OCI-M1 (cell line): ENCODE results near the gene BFSP1.
A peak's percentile ranks its signal among the peaks of the same experiment; 100 is the strongest.

ENCODE experiments used
- DNase-seq: peaks from one replicate; lab custom pipeline; 2025; lab: John Stamatoyannopoulos, UW

BFSP1 gene

GRCh38 chr20:17557675-17558006, 26.5 kb upstream of the BFSP1 start:
- no peak for DNase-seq

DNA sequence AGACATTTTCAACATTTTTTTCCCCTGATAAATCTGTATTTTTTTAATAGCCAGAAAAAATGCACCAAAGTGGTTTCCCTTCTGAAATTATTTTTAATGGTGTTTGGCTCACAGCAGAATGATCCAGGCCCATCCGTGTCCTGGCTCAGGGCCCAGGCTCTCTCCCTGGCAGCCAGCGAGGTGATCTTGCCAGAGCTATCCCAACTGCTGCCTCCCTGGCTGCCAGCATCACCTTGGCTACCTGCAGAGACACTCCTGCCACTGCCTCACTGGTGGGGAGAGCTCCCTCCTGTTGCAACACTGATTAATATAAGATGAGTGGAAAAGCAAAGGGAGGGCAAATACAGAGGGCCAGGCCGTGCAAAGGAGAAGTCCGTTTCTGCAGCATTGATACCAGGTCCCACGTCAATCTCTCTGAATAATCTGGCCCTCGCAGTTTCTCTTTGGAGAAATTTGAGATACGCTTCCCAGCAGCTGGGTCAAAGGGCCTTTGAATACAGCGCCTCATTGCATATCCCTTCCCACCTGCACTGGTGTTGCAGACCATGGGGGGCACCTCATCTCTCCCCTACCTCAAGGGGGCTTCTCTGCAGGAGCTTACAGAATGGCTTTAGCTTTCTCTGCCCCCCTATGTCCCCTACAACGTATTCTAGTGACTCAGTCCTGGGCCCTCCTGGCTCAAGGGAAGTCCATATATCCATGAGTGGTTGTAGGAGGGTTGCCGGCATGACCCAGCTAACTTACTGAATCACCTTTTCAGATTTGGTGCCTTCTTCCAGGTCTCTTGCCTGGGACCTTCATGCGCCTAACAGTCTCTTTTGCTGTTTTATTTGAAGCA, 25.9 kb upstream of the BFSP1 start:
- no peak for DNase-seq

DNA sequence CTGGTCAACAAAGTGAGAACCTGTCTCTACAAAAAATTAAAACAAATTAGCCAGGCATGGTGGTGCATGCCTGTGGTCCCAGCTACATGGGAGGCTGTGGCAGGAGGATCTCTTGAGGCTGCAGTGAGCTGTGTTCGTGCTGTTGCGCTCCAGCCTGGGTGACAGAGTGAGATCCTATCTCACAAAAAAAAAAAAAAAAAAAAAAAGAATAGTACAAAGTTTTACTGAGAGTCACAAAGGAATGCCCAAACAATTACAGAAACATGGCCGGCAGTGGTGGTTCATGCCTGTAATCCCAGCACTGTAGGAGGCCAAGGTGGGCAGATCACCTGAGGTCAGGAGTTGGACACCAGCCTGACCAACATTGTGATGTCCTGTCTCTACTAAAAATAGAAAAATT, 23.9 kb upstream of the BFSP1 start:
- DNase-seq, result no peak

DNA sequence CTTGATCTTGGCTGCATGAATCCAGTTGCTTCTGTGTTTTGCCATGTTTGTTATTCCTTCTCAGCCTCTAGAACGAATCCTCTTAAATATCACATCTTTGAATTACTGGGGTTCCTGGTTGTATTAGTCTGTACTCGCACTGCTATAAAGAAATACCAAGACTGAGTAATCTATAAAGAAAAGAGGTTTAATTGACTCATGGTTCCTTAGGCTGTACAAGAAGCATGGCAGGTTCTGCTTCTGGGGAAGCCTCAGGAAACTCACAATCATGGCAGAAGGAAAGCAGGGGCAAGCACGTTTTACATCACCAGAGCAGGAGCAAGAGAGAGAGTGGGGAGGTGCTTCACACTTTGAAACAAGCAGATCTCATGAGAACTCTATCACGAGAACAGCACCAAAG, 18.0 kb upstream of the BFSP1 start:
- DNase-seq, result no peak

DNA sequence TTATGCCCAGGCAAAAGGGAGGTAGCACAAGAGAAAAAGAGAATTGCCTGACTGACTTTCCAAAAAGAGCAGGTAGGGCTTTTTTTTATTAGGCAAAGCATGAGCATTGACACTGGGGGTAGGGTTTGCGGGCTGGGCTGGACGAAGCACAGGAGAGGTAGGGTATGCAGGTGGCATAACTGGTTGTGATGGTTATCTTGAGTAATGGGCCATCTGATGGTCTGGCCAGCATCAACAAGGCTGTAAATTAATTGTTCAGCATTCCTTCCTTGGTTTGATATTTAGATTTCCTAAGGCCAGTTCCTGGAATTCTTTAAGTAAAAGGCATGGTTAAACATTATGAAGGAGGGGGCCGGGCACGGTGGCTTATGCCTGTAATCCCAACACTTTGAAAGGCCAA, 13.9 kb upstream of the BFSP1 start:
- no peak for DNase-seq

- DNase-seq, result no peak
These were observed 12.5 kb upstream of the BFSP1 start for GRCh38 chr20:17543531-17544131.

DNA sequence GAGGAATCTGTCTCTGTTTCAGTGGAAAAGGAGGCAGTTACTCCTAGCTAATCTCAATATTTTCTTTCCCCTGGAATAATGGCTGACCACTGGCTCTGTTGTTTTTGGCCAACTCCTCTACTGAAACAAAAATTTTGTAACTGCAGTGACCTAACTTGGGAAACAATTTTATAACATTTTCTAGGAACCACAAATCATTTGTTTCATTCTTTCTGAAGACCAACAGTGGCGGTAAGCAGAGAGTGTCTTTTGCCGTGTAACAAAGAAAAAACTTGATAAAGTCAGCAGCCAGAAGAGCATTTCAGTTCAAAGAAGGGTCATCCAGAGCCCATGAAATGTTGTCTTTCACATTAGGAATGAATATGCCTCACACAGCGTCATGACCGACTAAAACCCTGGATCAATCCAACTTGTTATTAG, 11.8 kb upstream of the BFSP1 start:
- no peak for DNase-seq

DNA sequence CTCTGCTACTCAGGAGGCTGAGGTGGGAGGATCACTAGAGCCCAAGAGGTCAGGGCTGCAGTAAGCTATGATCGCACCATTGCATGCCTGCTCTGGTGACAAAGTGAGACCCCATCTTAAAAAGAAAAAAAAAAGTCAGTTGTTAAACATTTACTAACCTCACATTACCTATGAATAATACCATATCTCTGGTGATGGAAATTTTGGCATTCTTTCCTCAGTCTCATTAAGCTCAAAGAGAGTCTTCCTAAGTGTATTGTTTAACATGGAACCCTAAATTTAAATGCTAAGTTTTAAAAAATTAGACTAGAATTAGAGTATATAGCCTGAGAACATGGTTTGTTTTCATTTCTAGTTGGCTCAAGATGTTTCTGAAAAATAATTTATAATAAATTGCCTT, 11.3 kb upstream of the BFSP1 start:
- DNase-seq, result no peak

- no peak for DNase-seq
These were observed 10.8 kb upstream of the BFSP1 start for GRCh38 chr20:17541996-17542395.

GRCh38 chr20:17541596-17541995, 10.4 kb upstream of the BFSP1 start:
- DNase-seq, result no peak

DNA sequence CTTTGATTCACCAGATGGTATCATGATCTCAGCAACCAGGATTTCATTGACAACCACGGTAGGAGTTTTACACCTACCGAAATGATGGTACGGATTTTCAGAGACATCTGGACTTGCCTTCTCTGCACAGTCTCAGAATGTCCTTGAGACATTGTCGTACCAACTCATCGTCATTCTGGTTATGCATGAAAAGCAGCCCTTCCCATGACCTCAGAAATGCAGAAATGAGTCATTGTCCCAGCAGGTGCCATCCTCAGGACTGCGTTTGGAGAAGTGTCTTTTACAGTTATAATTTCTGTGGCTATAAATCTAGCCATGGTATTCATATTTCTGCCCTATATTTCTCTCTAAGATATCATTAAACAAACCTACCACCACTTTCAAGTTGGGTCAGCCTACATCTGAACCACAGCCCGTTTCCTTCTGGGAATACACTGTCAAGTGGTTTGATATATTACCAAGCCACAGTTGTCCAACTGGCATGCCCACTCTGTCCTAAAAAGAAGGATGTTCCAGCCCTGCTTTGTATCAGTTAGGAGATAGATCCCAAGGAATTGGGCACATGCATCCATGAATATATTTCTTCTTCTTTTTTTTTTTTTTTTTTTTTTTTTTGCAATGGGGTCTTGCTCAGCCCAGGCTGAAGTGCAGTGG, 7.5 kb upstream of the BFSP1 start:
- no peak for DNase-seq

DNA sequence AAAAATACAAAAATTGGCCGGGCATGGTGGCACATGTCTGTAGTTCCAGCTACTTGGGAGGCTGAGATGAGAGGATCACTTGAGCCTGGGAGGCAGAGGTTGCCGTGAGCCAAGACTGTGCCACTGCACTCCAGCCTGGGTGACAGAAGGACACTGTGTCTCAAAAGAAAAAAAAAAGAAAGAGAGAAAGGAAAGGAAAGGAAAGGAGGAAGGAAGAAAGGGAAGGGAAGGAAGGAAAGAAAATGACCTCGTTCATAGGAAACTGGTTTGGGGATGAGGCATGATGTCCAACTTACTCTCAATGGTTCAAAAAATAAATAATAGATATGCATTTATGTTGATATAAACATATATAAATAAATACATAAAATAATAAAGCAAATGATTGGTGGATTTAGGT, 6.8 kb upstream of the BFSP1 start:
- no peak for DNase-seq

GRCh38 chr20:17536944-17537444, 5.8 kb upstream of the BFSP1 start:
- peak; percentile 85 for DNase-seq

GRCh38 chr20:17534077-17534476, 2.9 kb upstream of the BFSP1 start:
- no peak for DNase-seq

DNA sequence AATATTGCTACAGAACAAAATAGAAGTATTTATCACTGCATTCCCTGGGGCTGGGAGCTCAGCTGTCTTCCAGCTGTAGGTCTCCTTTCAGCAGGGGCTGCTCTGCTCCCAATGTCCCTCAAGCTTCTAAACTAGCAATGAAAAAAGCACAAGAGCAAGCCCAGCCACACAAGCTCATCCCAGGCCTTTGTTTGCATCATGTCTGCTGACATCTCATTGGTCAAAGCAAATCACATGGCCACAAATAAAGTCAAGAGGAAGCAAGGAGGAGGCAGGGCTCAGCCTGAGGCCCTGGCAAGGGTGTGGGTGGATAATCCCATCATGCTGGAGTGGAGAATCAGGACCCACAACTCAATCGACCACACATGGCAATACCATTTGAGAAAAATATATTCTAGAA, 2.2 kb upstream of the BFSP1 start:
- DNase-seq, result peak; percentile 84

GRCh38 chr20:17531665-17532025, 466 bp upstream of the BFSP1 start:
- DNase-seq, result no peak

DNA sequence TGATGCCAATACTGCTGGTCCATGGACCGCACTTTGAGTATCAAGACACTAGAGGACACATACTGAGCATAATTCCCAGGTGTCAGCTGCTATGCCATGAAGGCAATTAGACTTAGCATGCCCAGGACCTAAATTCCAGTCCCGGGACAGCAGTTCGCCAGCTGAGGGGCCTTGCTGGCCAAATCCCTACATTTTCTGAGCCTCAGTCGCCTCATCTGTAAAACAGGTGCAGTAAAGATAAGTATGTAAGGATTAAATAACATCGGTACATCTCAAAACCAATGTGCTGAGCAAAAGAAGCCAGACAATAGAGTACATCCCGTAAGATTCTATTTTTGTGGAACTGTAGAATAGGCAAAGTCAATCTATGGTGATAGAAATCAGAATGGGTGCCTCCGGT, 1.0 kb downstream of the BFSP1 start:
- DNase-seq, result no peak

- DNase-seq, result no peak
These were observed 1.6 kb downstream of the BFSP1 start for GRCh38 chr20:17529586-17529985.

DNA sequence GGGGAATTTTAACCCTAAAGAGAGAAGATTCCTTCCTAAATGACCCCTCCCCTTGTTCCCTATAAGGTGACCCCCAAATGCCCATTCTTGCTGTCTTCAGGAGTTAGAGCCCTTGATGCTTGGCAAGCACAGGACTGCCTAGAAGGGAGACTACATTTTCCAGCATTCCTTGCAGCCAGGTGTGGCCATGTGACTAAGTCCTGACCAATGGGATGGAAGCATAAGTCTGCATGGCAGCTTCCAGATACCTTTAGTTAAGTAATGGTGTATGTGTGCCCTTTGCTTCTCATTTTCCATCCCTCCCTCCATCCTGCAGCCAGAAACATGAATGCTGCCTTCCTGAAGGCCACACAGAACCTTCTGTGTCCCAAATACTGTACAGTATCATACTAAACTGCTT, 5.5 kb downstream of the BFSP1 start:
- peak; percentile 45 for DNase-seq

GRCh38 chr20:17525132-17525531, 6.0 kb downstream of the BFSP1 start:
- no peak for DNase-seq

DNA sequence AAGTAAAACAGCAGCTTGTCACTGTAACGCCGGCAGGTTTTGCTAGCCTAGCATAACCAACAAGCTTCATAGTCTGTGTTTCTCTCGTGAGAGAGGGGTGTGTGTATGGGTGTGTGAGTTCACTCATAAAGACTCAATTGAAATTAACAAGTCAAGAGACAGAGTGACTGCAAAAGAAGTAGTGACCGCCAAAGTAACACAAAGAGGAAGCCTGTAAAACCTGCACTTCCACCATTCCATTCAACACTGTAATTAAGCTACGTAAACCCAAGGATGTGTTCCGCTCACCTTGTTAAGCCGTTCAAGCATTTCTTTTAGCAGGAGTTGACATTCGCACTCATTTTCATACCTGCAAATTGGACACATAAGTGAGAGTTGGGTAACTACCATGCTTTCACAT, 6.6 kb downstream of the BFSP1 start:
- DNase-seq, result no peak

GRCh38 chr20:17523326-17523725, 7.9 kb downstream of the BFSP1 start:
- DNase-seq, result no peak

GRCh38 chr20:17522528-17522927, 8.7 kb downstream of the BFSP1 start:
- DNase-seq, result no peak
